ENCODE results near the gene PCYT1B. TPM values are rescaled to one million over a fixed set of nuclear protein-coding genes. Genes with fewer than 3 reads are reported as not detected.

The PCYT1B gene
- total and polyA plus RNA-seq, 9 of the 15 experiments (the other 6 are each of a cell fraction or from before 2014, with no cell fraction given): 0.04 to 0.34 (median 0.07) TPM; not detected in 1

DNA sequence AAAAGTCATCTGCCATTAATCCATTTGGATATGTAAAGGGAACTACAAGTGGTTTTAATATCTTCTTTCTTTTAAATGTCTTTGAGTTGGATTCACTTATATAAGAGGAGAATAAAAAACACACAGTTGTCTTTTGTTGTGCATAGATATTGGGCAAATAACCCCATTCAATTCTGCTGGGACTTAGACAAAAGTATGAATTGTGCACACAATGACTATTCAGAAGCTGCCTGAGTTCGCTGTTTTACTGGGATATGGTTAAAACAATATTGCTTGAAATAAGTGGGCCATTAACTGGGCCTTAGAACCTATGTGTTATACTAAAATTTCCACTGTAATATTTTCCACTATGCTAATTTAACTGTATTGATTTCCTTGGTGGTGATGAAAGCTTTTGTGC, 71.7 kb downstream of the PCYT1B start:
- no peak for DNase-seq (ENCODE audit: extremely low read depth in 1 of 4, low spot score in 3 of 4)
- WGBS (ENCODE audit: insufficient coverage, low coverage, missing lambda C conversion rate): 0% methylated on average over 1 of the region's 1 CpG
- no peak overlapping the region for H2AFZ ChIP-seq (ENCODE audit: low read depth, low read length)
- H3K4me3 ChIP-seq: no peak overlapping the region
- H3K79me2 ChIP-seq (ENCODE audit: control insufficient read depth, insufficient read depth, low read length): no peaks in the 10 kb centered on the region
- POLR2A ChIA-PET: no interaction called here
- H3K9me1 ChIP-seq (ENCODE audit: control insufficient read depth, insufficient read depth, low read length): no peaks in the 10 kb centered on the region
- BruUV-seq (replicated peaks): no TSS peak
- FAIRE-seq: no peak
- CTCF ChIA-PET (ENCODE audit: low intra/inter-chr PET ratio): no interaction called here
- peaks cover 3 to 6% of the 10 kb centered on the region in 2 experiments; a peak in 3 of 5 replicates for H3K27me3 ChIP-seq (ENCODE audit: control insufficient read depth in 2 of 2, insufficient read depth in 2 of 2, low read length in 2 of 2)
- no peaks in the 10 kb centered on the region for H3K36me3 ChIP-seq (ENCODE audit: control insufficient read depth, insufficient read depth, low read length)
- no peak for ATAC-seq
- no peaks in the 10 kb centered on the region for H4K20me1 ChIP-seq (replicated peaks; ENCODE audit: control insufficient read depth, insufficient read depth, low read length)
- H3K9ac ChIP-seq (ENCODE audit: insufficient read depth in 1 of 2, low read depth in 2 of 2, low read length in 2 of 2): no peak overlapping the region
- H3K4me1 ChIP-seq (replicated peaks in 1 of 2; ENCODE audit: control insufficient read depth in 2 of 2, insufficient read depth in 2 of 2, low read length in 2 of 2): no peaks in the 10 kb centered on the region
- in situ Hi-C loops (cut with MboI): no loop called here
- H3K4me2 ChIP-seq (ENCODE audit: insufficient read depth, low read length): no peak overlapping the region
- intact Hi-C loops (cut with micrococcal nuclease): no loop called here
- TF ChIP-seq ZNF280A (IDR thresholded peaks at IDR 0.05; ENCODE audit: low read depth, partially characterized antibody) (no peak), ZBTB8A (IDR thresholded peaks at IDR 0.05; ENCODE audit: partially characterized antibody) (no peak), ZNF592 (IDR thresholded peaks at IDR 0.05) (no peak), ZNF324 (CRISPR knock-in tag; IDR thresholded peaks at IDR 0.05) (no peak), ZBTB7A (IDR thresholded peaks at IDR 0.05; ENCODE audit: borderline replicate concordance, control insufficient read depth, low read depth, low read length) (no peak), HOXB6 (CRISPR knock-in tag; IDR thresholded peaks at IDR 0.05; ENCODE audit: borderline replicate concordance) (no peak), KLF1 (tag; IDR thresholded peaks at IDR 0.05) (no peak), GATAD2A (IDR thresholded peaks at IDR 0.05) (no peak)
- no peak overlapping the region for H3K27ac ChIP-seq (ENCODE audit: extremely low read depth, low read depth, low read length)
- no peaks in the 10 kb centered on the region for H3K9me3 ChIP-seq (replicated peaks; ENCODE audit: control insufficient read depth, insufficient read depth, low read depth, low read length)

All from K562 (cell line).